GM19239 (cell line): ENCODE data around the gene GRID1.

Source experiments
- DNase-seq: peaks from one replicate; pipeline ENCODE4 v3.0.0; 2011; ENCODE audit warnings: low spot score; ENCODE audit not compliant: insufficient read length
- FAIRE-seq: peaks from 2 replicates; lab custom pipeline; 2011; peaks lifted over from hg19 to GRCh38; lab: Jason Lieb, UNC

The GRID1 gene

GRCh38 chr10:86013568-86013967 is 353.0 kb downstream of the GRID1 start:
- no peak for FAIRE-seq
- DNase-seq, result no peak

- FAIRE-seq, result no peak
- DNase-seq, result no peak
Measured at GRCh38 chr10:86007171-86007570, 359.4 kb downstream of the GRID1 start.

DNA sequence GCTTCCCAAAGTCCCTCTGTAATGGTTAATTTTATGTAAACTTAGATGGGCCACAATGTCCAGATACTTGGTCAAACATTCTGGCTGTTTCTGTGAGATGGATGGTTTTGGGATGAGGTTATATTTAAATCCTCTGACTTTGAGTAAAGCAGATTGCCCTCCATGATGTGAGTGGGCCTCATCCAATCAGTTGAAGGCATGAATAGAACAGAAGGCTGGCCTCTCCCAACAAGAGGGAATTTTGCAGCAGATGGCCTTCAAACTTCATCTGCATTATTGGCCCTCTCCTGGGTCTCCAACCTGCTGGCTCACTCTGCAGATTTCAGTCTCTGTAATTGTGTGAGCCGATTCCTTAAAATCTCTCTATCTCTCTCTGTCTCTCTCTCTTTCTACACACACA is 362.3 kb downstream of the GRID1 start:
- FAIRE-seq, result no peak

DNA sequence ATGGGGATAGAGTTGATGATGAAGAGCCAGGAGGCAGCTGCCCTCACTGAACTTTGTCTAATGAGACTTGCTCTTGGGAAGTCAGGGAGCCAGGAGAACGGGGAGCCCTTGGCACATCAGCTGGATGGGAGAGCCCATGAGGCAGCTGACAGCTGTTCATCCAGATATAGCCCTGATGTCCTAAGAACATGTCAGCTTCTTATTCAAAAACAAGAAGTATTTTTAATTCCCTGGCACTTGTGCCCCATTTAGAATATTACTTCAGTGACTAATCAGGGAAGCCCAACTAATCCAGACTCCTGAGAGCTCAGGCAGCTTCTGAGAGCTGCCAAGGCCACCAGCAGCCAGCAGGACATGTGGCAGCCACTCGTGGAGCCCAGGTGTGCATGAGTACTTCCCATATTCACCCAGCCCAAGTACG is 363.4 kb downstream of the GRID1 start:
- FAIRE-seq (no peak), DNase-seq (no peak)

More for the DNA sequence above, 362.3 kb downstream of the GRID1 start:
- no peak for DNase-seq

DNA sequence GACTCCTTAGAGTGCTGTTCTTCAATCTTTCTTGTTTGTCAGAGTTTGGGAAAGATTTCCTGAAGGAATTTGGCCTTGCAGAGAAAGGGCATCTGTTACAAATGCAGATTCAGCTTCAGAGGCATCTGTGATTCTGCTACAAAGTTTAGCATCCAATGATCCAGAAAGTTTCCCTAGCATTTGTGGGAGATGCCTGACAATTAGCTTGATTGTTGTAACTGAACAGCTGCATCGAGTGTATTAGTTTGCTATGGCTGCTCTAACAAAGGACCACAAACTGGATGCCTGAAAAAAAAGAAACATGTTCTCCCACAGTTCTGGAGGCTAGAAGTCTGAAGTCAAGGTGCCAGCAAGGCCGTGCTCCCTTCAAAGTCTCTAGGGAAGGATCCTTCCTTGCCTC is 365.1 kb downstream of the GRID1 start:
- FAIRE-seq (no peak), DNase-seq (no peak)

GRCh38 chr10:85997544-85997943 is 369.1 kb downstream of the GRID1 start:
- no peak for FAIRE-seq
- DNase-seq, result no peak

- peak; percentile 6 for DNase-seq
- peak; percentile 87 for FAIRE-seq
Measured at GRCh38 chr10:85995791-85996190, 370.8 kb downstream of the GRID1 start.

GRCh38 chr10:85993840-85994507 is 372.6 kb downstream of the GRID1 start:
- FAIRE-seq, result no peak

GRCh38 chr10:85993140-85993539 is 373.5 kb downstream of the GRID1 start:
- FAIRE-seq (no peak), DNase-seq (no peak)

More at GRCh38 chr10:85993840-85994507, 372.6 kb downstream of the GRID1 start:
- no peak for DNase-seq

DNA sequence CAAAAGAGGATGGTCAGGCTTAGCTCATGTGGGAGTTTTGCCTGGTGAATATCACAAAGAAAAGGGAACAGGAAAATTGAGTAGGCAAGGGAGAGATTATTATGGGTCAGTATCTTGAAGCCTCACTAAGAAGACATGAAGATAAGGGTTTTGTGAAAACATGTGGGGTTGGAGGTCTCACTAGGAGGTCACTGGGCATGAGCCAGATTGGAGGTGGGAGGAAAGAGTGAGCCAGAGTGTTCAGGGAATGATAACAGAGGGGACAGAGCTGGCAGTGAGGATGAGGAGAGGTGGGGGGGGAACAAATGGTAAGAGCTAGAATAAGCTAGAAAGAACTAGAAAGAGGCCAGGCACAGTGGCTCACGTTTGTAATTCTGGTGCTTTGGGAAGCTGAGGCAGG is 374.3 kb downstream of the GRID1 start:
- no peak for DNase-seq
- no peak for FAIRE-seq

DNA sequence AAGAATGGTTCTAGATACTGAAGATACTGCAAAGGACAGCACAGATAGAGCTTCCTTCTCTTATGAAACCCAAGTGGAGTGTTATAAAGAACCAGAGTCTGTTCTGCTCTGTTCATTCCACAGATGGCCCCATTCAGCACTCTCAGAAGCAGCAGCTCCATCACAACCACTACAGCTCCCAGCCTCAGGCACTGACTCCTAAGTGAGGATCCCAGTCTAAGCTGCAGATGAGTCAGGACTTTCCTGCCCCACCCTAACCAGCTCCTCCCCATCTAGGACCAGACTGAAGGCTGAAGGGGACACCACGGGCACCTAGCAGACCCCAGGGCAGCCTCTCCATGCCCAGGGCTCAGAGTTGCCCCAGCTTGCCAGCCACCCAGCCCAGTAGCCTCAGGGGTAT is 379.8 kb downstream of the GRID1 start:
- DNase-seq (no peak), FAIRE-seq (no peak)

DNA sequence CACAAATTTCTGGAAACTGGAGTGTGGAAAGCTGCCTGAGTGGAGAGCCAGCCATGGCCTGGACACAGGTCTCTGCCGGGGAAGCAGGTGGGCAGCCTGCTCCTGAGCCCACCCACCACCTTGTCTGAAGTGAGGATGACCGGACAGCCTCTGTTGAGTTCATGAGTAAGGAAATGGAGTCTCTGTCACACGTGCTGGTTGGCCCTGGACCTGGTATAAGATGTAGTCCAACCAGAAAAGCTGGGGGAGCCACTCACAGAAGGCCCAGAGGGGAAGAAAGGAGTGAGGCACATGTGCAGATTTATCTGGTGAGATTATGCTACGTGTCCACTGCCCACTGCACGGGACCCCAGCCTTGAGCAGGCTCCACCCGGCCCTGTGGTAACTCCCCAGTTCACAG is 383.5 kb downstream of the GRID1 start:
- DNase-seq (no peak), FAIRE-seq (no peak)

- DNase-seq (no peak), FAIRE-seq (no peak)
Measured at GRCh38 chr10:85979598-85979997, 387.0 kb downstream of the GRID1 start.

GRCh38 chr10:85978566-85979358 is 387.8 kb downstream of the GRID1 start:
- no peak for FAIRE-seq
- no peak for DNase-seq

DNA sequence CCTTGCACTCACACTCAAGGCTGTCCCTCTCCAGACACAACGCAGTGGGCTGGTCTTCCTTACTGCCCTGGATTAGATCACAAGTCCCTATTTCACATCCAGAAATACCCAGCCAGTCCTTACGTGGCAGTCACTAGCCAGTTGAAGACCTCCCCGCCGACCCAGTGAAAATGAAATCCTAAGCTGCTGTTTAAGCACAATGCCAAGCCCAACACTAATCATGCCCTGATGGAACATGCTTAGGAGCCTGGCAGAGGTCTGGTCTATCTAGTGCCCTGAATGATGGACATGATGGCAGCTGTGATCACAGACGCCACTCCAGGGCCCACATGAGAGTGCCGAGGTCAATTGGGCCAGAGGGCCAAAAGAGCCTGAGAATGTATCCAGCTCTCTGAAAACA is 389.0 kb downstream of the GRID1 start:
- FAIRE-seq, result no peak
- no peak for DNase-seq

- FAIRE-seq (no peak), DNase-seq (no peak)
Measured at GRCh38 chr10:85976267-85976793, 390.3 kb downstream of the GRID1 start.

DNA sequence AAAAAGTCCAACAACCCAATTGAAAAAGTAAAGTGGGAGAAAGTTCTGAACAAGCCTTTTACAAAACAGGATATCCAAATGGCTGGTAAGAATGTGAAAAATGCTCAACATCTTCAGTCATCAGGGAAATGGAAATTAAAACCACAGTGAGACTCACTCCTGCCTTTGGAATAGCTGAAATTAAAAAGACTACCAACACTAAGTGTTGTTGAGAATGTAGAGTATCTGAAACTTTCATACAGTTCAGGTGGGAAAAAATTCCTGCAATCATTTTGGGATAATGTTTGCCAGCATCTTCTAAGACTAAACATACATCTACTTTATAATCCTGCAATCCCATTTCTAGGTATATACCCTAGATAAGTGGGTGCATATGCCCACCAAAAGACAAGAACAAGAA is 395.1 kb downstream of the GRID1 start:
- DNase-seq, result no peak
- FAIRE-seq, result no peak

- DNase-seq (no peak), FAIRE-seq (no peak)
Measured at GRCh38 chr10:85967594-85967993, 399.0 kb downstream of the GRID1 start.

DNA sequence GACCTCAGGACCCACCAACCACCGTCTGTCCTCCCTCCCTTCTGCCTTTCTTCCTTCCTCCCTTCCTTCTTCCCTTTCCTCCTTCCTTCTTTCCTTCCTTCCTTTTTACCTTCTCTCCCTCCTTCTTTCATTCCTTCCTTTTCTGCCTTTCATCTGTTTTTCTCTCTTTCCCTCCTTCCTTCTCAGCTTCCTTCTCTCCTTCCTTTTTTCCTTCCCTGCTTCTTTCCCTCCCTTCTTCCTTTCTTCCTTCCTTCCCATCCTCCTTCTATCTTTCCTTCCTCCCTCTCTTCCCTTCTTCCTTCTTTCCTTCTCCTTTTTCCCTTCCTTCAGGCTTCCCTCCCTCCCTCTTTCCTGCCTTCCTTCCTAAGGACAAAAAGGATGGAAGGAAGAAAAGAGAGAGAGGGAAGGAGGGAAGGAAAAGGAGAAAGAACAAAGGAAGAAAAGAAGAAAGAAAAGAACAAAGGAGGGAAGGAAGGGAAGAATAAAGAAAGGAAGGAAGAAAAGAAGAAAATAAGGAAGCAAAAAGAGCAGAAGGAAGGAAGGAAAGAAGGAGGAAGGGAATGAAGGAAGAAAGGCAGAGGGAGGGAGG is 405.0 kb downstream of the GRID1 start:
- DNase-seq (no peak), FAIRE-seq (no peak)

- no peak for FAIRE-seq
- DNase-seq, result no peak
Measured at GRCh38 chr10:85961073-85961472, 405.5 kb downstream of the GRID1 start.

GRCh38 chr10:85959239-85959638 is 407.4 kb downstream of the GRID1 start:
- FAIRE-seq (no peak), DNase-seq (no peak)
